Central memory CD8-positive, alpha-beta T cell (primary cell): Measurements from ENCODE around the gene NXPH3.

Source experiments
- ATAC-seq: fragments of 150-1000 bp; cut with Tn5 transposase; replicated peaks from 2 replicates; pipeline ENCODE4 v1.10.0; 2022; ENCODE audit warnings: mild to moderate bottlenecking, moderate FRiP score, moderate number of reproducible peaks; ENCODE audit not compliant: poor library complexity, severe bottlenecking; ENCODE audit errors: extremely low read depth
- DNase-seq, 2 donors: peaks; one replicate each; pipeline ENCODE4 v3.0.0; 2021; ENCODE audit warnings: low spot score in 2 of 2
- H3K27ac Mint-ChIP-seq: one replicate; pipeline ENCODE4 v1.8.0; 2022; ENCODE audit warnings: low read depth, mild to moderate bottlenecking, moderate library complexity, mixed read lengths
- H3K27me3 Mint-ChIP-seq: one replicate; pipeline ENCODE4 v1.8.0; 2022; ENCODE audit warnings: mixed read lengths
- H3K36me3 Mint-ChIP-seq: one replicate; pipeline ENCODE4 v1.8.0; 2022; ENCODE audit warnings: mild to moderate bottlenecking, moderate library complexity, mixed read lengths; ENCODE audit not compliant: insufficient read depth
- H3K4me1 Mint-ChIP-seq: one replicate; pipeline ENCODE4 v1.8.0; 2022; ENCODE audit warnings: mixed read lengths
- H3K4me3 Mint-ChIP-seq: one replicate; pipeline ENCODE4 v1.8.0; 2022; ENCODE audit warnings: mild to moderate bottlenecking, moderate library complexity, mixed read lengths
- H3K9me3 Mint-ChIP-seq: one replicate; pipeline ENCODE4 v1.8.0; 2022; ENCODE audit warnings: mixed read lengths

Gene NXPH3

GRCh38 chr17:49613182-49613800 lies 37.6 kb downstream of the NXPH3 start:
- peaks cover 50% of the 10 kb centered on the region for H3K36me3 Mint-ChIP-seq
- H3K27ac Mint-ChIP-seq = no peak overlapping the region
- ATAC-seq (no peak), DNase-seq (no peak)
- no peak overlapping the region for H3K4me3 Mint-ChIP-seq
- no peaks in the 10 kb centered on the region for H3K27me3 Mint-ChIP-seq
- peaks cover 7% of the 10 kb centered on the region for H3K4me1 Mint-ChIP-seq
- H3K9me3 Mint-ChIP-seq = no peaks in the 10 kb centered on the region

GRCh38 chr17:49616086-49616485 lies 40.4 kb downstream of the NXPH3 start:
- Mint-ChIP-seq H3K4me1 (peaks cover 7% of the 10 kb centered on the region), H3K36me3 (peaks cover 56% of the 10 kb centered on the region), H3K27ac (no peak overlapping the region), H3K4me3 (no peak overlapping the region), H3K27me3 (no peaks in the 10 kb centered on the region), H3K9me3 (no peaks in the 10 kb centered on the region)
- DNase-seq = no peak
- ATAC-seq = no peak

GRCh38 chr17:49616601-49617131 lies 41.0 kb downstream of the NXPH3 start:
- DNase-seq = no peak
- H3K36me3 Mint-ChIP-seq = peaks cover 58% of the 10 kb centered on the region
- H3K9me3 Mint-ChIP-seq = no peaks in the 10 kb centered on the region

DNA sequence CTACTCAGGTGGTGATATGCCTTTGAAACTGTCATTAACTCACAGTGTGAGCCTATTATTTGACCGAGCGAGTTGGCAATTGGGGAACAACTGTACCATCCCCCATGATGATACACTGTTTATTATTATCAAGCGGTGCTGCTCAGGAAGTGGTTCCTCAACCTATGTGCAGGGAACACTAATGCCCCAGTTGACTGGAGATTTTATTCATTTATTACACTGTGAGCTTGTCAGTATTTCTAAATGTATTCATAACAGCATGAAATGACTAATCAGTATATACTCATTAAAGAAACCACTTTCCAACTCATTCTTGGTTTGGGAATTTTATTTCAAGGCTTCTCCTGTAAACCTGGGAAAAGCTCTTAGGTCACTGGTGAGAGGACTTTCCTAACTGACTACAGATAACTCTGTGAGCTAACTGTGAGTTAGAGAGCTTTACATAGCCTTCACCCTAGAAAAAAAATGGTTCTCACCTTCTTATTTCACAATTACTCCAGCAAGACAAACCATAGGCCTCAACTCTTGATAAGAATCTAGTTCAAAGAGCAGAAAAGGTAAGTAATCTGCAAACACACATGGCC lies 42.4 kb downstream of the NXPH3 start:
- H3K27ac Mint-ChIP-seq = no peak overlapping the region
- H3K4me1 Mint-ChIP-seq = peaks cover 7% of the 10 kb centered on the region
- peaks cover 66% of the 10 kb centered on the region for H3K36me3 Mint-ChIP-seq
- no peaks in the 10 kb centered on the region for H3K9me3 Mint-ChIP-seq
- no peak for ATAC-seq
- no peak overlapping the region for H3K4me3 Mint-ChIP-seq
- no peaks in the 10 kb centered on the region for H3K27me3 Mint-ChIP-seq
- no peak for DNase-seq

More at GRCh38 chr17:49616601-49617131, 41.0 kb downstream of the NXPH3 start:
- Mint-ChIP-seq H3K27me3 (no peaks in the 10 kb centered on the region), H3K4me3 (no peak overlapping the region), H3K4me1 (peaks cover 7% of the 10 kb centered on the region), H3K27ac (no peak overlapping the region)
- ATAC-seq = no peak

DNA sequence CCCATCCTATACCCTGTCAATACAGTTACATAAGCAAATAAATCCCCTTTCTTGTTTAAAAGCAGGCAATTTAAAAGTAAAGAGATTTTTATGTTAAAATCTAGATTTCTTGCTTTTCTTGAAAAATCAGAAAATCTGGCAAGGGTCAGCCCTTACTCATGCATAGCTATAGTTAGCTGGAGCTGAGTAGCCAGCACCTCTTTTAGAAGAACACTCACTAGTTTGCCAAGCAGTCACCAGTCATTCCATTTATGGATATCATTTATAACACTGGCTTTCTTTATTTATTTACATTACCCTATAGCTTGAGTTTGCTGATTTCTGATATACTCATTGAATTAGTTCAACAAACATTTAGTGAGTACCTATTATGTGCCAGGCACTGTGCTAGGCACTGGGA lies 45.7 kb downstream of the NXPH3 start:
- H3K4me1 Mint-ChIP-seq = peaks cover 6% of the 10 kb centered on the region
- no peak for ATAC-seq
- H3K4me3 Mint-ChIP-seq = no peak overlapping the region
- no peaks in the 10 kb centered on the region for H3K27me3 Mint-ChIP-seq
- no peaks in the 10 kb centered on the region for H3K9me3 Mint-ChIP-seq
- DNase-seq = no peak
- peaks cover 60% of the 10 kb centered on the region for H3K36me3 Mint-ChIP-seq
- no peak overlapping the region for H3K27ac Mint-ChIP-seq

- Mint-ChIP-seq H3K9me3 (no peaks in the 10 kb centered on the region), H3K4me1 (peaks cover 6% of the 10 kb centered on the region), H3K36me3 (peaks cover 56% of the 10 kb centered on the region), H3K4me3 (no peak overlapping the region), H3K27ac (peak overlapping the region; percentile 29), H3K27me3 (no peaks in the 10 kb centered on the region)
- no peak for DNase-seq
- no peak for ATAC-seq
These were observed 46.4 kb downstream of the NXPH3 start for GRCh38 chr17:49621946-49622529.

GRCh38 chr17:49624896-49625295 lies 49.2 kb downstream of the NXPH3 start:
- H3K4me1 Mint-ChIP-seq = peaks cover 23% of the 10 kb centered on the region
- no peaks in the 10 kb centered on the region for H3K27me3 Mint-ChIP-seq
- H3K36me3 Mint-ChIP-seq = peaks cover 35% of the 10 kb centered on the region
- DNase-seq = no peak
- no peaks in the 10 kb centered on the region for H3K9me3 Mint-ChIP-seq
- H3K27ac Mint-ChIP-seq = no peak overlapping the region
- H3K4me3 Mint-ChIP-seq = no peak overlapping the region
- ATAC-seq = no peak

GRCh38 chr17:49629447-49629846 lies 53.8 kb downstream of the NXPH3 start:
- Mint-ChIP-seq H3K4me1 (peaks cover 26% of the 10 kb centered on the region), H3K27ac (no peak overlapping the region), H3K9me3 (no peaks in the 10 kb centered on the region), H3K36me3 (peaks cover under 1% of the 10 kb centered on the region), H3K4me3 (no peak overlapping the region), H3K27me3 (no peaks in the 10 kb centered on the region)
- ATAC-seq = no peak
- no peak for DNase-seq

DNA sequence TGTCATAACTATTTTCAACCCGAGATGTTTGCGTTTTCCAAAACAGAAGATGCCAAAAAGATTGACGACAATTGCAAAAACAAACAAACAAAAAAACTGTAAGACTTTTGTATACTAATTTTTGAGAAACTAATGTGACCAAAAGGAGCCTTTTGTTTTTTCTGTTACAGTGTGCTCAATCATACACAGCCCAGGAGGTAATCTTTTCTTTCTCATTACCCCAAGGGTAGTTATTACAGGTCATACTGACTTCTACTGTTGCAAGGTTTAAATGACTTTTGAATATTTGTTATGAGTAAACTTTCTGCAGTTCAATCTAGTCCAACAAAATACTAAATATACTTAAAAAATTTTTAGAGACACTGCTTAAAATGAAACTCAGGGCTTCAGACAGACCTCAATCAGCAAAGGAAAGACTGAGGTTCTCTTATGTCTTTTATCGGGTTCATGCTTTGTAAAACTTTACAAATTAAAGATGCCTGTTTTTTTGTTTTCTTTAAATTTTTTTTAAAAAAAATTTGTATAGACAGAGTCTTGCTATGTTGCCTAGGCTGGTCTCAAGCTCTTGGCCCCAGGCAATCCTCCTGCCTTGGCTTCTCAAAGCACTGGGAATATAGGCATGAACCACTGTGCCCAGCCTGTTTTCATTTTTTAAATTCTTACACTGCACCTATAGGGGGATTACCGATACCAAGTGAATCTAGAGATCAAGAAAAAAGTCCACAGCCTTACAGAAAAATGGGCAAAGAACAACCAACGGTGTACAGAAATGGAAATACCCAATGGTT lies 54.6 kb downstream of the NXPH3 start:
- H3K27me3 Mint-ChIP-seq = no peaks in the 10 kb centered on the region
- peaks cover 3% of the 10 kb centered on the region for H3K36me3 Mint-ChIP-seq
- no peak overlapping the region for H3K4me3 Mint-ChIP-seq
- H3K4me1 Mint-ChIP-seq = peaks cover 26% of the 10 kb centered on the region
- no peak for ATAC-seq
- H3K27ac Mint-ChIP-seq = no peak overlapping the region
- no peak for DNase-seq
- H3K9me3 Mint-ChIP-seq = no peaks in the 10 kb centered on the region

DNA sequence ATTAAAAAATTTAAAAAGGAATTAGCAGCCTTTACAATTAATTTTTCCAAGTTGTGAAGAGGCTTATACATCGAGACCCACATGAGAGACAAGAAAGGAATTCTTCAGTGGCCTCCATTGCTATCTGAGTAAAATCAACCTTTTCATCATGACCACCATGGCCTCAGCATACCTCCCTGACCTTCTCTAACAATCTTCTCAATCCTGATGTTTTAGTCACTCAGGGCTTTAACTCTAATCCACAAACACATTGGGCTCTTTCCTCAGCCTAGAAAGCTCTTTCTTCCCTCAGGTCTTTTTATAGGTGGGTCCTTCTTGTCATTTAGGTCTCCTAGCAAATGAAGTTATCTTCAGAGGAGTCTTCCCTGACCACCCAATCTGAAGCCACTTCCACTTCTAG lies 55.8 kb downstream of the NXPH3 start:
- peaks cover 26% of the 10 kb centered on the region for H3K4me1 Mint-ChIP-seq
- H3K27ac Mint-ChIP-seq = no peak overlapping the region

More for the DNA sequence above, 55.8 kb downstream of the NXPH3 start:
- H3K9me3 Mint-ChIP-seq = no peaks in the 10 kb centered on the region
- DNase-seq (no peak), ATAC-seq (no peak)
- no peak overlapping the region for H3K4me3 Mint-ChIP-seq
- H3K36me3 Mint-ChIP-seq = peaks cover 5% of the 10 kb centered on the region
- no peaks in the 10 kb centered on the region for H3K27me3 Mint-ChIP-seq
